NB4 (cell line): Measurements from ENCODE around the gene SEPTIN11.

Experiments used
- POLR2A ChIP-seq: IDR thresholded peaks from 2 replicates; pipeline ENCODE4 v1.6.1; 2011; ENCODE audit warnings: mild to moderate bottlenecking; ENCODE audit not compliant: insufficient read length; ENCODE audit errors: extremely low read depth
- TF ChIP-seq, protein P1 (sequence below): IDR thresholded peaks from one replicate; pipeline ENCODE4 v1.5.1; 2012; ENCODE audit warnings: low read depth, low read length

DNA sequence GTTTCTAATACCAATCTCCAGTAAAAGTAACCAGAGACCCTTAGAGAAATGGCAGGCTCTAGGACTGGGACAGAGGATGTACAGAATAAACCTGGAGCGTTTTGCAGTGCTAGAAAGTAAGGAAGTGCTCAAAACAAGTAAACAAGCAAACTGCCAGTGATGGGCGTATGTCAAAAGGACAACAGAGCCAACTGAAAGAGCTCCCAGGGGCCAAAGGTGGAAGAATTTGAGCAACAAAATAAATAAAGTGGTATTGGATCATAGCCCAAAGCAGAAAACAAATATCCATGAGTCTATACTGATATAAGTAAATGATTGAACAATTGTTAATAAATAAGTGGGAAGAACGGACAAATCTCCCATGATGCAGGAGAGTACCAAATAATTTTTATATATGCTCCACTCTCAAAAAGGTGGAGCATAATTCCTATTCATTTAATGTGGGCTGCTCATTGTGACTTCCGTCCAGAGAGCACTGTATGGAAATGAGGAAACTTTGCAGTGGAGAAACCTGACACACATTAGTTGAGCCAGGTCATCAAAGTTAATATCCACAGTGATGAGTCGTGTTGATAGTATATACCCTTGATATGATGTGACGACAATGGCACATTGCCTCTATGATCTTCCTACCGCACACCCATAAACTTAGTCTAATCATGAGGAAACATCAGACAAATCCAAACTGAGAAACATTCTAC lies 17.8 kb upstream of the SEPTIN11 start:
- TF ChIP-seq, protein P1, sequence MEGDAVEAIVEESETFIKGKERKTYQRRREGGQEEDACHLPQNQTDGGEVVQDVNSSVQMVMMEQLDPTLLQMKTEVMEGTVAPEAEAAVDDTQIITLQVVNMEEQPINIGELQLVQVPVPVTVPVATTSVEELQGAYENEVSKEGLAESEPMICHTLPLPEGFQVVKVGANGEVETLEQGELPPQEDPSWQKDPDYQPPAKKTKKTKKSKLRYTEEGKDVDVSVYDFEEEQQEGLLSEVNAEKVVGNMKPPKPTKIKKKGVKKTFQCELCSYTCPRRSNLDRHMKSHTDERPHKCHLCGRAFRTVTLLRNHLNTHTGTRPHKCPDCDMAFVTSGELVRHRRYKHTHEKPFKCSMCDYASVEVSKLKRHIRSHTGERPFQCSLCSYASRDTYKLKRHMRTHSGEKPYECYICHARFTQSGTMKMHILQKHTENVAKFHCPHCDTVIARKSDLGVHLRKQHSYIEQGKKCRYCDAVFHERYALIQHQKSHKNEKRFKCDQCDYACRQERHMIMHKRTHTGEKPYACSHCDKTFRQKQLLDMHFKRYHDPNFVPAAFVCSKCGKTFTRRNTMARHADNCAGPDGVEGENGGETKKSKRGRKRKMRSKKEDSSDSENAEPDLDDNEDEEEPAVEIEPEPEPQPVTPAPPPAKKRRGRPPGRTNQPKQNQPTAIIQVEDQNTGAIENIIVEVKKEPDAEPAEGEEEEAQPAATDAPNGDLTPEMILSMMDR, result no peak
- TF ChIP-seq POLR2A, result no peak
